Upper lobe of left lung (tissue), 4 donors: ENCODE measurements around the gene WNT1.

Source experiments
- CTCF ChIP-seq, 6 experiments: fragments of 450-650 bp in 4 of 6; fragments of 200-600 bp in 2 of 6; sonication (generic) in 2 of 6; IDR thresholded peaks; one replicate each; pipeline ENCODE4 v1.5.1; 2016 to 2019; ENCODE audit warnings: antibody characterized with exemption in 6 of 6
- POLR2A ChIP-seq, 4 donors: fragments of 450-650 bp; IDR thresholded peaks; one replicate each; pipeline ENCODE4 v1.5.1; 2016 to 2017; ENCODE audit warnings: antibody characterized with exemption in 4 of 4, mild to moderate bottlenecking in 2 of 4

GRCh38 chr12:48937170-48937569 lies 41.0 kb upstream of the WNT1 start:
- TF ChIP-seq CTCF (IDR thresholded peaks at IDR 0.05) (no peak), POLR2A (IDR thresholded peaks at IDR 0.05) (no peak)
